Ramos (cell line): Measurements from ENCODE around the gene IQSEC1.

Source experiments
- in situ Hi-C: fragments of 300-500 bp; cut with MboI; formaldehyde crosslinking; loops from one replicate; pipeline ENCODE4 v1.14.3; 2022; ENCODE audit warnings: low sequenced_read_pairs; ENCODE audit not compliant: unreplicated experiment

Gene IQSEC1

DNA sequence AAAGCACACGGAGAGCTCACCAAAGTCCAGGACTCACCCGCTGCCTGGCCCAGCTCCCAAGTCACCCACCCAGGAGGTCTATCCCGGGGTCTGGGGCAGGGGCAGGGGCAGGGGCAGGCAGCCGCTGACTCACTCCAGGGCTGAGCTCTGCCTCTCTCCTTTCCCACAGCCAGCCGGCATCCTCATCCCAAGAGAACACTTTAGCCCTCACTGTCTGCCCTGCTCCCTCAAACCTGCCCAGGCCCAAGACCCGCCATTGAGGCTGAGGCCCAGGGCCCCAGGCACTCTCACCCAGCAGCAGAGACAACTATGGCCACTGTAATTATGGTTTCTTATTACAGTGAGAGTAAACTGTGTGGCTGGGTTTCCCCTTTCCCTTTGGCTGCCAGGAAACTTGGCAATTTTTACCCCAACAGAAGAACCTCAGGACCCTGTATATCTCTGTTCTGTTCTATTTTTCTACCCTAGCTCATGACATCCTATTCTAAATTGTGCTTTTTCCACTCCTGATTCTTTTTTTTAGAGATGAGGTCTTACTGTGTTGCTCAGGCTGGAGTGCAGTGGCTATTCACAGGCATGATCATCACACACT lies 53.0 kb downstream of the IQSEC1 start:
- in situ Hi-C loops: no loop called here

DNA sequence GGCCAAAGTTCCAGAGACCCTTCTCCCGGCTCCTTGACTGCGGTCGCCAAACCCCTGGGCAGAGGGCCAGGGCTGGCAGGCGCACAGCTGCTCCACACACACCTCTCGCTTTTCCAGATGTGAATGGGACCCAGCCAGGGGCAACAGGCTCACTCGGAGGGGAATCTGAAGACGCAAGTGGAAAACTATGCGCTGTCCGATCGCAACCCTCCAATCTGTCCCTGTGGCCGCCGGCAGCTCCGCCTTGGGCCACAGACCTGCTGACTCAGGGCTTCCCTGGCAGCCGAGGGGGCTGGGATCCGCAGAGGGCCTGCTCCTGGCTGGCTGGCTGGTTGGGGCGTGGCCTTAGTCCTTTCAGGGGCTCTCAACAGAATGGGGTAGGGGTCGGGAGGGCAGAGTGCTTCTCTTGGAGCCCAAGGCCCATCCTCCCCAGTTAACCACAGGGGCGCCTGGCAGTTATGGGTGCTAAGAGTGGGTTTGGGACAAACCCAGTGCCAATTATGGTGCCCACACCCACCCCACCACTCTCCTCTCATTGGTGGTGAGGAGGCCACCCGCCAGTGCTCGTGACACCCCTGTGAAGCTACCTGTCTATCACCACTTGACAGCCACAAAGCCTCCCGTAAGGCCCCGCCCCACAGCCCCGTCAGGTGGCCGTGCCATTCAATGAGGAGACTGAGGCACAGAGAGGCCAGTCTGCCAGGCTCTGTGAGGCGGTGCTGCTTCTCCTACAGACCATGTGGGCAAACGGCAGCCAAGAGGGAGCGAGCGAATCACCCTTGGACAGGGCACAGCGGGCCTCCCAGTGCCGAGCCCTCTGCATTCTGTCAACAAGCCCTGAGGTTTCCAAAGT lies 53.8 kb downstream of the IQSEC1 start:
- in situ Hi-C loops: loop anchor here (5.0 kb wide), 1 partner anchor 63 kb away; no protein-coding TSS in a partner anchor

DNA sequence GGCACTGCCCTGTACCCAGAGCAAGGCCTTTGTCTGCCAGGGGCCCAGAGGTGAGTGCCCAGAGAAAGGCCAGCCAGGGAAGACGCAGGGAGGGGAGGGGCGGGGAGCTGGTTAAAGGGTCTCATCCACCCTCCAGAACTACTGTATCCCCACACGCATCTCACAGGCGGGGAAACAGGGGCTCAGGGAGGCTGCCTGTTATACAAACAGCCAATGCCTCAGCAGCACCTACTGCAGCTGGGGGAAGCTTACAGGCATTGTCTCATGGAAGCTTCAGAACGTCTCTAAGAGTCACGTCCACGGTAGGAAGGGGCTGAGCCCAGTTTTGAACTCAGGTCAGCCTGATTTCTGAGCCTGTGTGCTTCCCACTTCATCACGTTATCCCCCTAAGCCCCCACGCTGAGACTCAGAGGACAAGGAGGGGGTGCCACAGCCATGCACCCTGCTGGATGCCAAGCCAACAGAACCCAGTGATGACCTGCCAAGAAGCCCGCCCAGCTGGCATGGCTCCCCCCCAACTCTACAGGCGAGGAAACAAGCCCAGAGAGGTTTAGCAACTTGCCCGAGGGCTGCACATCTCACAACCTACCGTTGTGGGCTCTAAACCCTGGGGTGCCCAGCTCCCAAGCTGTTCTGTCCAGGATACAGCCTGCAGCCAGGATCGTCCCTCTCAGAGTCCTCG lies 54.5 kb downstream of the IQSEC1 start:
- in situ Hi-C loops: loop anchor here (5.0 kb wide), 1 partner anchor 64 kb away; no protein-coding TSS in a partner anchor

DNA sequence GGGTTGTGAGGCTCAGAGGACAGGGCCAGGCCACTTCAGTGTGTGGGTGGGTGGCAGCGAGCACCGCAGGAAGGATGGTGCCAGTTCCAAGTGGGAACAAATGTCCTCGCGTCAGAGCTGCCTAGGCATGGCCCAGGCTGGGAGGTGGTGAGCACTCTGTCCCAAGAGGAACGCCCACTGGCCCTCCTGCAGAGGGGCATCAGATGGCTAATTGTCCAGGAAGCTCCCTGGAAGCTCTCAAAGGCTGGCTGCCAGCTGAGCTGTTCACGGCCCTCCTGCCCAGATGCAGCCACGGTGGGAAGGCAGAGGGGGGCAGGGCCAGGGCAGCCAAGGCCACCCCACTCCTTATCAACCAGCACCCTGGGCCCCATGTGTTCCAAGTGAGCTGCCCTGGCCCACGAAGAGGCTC lies 55.2 kb downstream of the IQSEC1 start:
- in situ Hi-C loops: loop anchor here (5.0 kb wide), 1 partner anchor 64 kb away; no protein-coding TSS in a partner anchor

DNA sequence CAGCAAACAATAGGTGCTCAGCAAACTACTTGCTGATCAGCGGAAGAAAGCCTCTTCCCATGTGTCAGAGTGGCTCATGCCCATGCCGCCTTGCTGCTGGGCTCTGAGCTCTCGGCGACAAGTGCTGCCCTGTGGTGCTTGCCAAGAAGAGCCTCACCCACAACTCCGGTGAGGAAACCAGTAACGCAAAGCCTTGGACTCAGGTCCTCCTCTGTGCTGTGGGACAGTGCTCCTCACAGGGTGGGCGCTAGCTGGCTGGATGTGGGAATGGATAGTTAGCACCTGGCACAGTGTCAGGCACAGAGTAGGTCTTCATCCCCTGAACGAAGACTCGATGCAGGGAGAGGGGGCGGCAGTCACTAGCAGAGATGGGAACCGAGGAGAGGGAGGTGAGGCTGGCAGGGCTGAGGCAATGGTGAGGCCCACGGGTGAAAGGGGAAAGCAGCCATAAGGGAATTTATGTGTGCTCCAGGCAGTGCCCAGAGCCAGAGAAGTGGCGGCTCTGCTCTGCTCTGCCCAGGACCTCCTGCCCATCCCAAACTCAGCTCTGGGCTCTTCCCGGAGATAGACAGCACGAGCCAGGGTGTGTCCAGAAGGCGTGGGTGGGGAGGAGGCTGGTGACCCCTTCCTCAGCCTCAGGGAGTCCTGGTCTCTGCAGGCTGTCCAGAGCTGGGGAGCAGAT lies 55.7 kb downstream of the IQSEC1 start:
- in situ Hi-C loops: loop anchor here (5.0 kb wide), 1 partner anchor 65 kb away; no protein-coding TSS in a partner anchor

DNA sequence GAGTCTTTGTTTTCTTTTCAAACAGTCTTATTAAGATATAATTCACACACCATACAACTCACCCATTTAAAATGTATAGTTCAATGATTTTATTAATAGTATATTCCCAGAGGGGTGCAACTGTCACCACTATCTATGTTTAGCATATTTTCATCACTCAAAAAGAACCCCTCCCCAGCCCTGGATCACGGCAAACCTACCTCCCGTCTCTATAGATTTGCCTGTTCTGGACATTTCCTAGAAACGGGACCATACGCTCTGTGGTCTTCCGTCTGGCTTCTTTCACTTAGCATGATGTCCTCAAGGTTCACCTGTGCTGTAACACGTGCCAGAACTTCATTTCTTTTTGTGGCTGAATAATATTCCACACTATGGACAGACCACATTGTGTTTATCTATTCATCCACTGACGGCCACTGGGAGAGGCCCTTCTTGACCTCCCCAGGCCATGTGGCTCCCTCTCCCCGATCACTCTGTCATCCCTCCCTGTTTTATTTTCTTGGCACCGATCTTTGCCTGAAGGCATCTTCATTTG lies 56.4 kb downstream of the IQSEC1 start:
- in situ Hi-C loops: loop anchor here (5.0 kb wide), 1 partner anchor 66 kb away; no protein-coding TSS in a partner anchor

DNA sequence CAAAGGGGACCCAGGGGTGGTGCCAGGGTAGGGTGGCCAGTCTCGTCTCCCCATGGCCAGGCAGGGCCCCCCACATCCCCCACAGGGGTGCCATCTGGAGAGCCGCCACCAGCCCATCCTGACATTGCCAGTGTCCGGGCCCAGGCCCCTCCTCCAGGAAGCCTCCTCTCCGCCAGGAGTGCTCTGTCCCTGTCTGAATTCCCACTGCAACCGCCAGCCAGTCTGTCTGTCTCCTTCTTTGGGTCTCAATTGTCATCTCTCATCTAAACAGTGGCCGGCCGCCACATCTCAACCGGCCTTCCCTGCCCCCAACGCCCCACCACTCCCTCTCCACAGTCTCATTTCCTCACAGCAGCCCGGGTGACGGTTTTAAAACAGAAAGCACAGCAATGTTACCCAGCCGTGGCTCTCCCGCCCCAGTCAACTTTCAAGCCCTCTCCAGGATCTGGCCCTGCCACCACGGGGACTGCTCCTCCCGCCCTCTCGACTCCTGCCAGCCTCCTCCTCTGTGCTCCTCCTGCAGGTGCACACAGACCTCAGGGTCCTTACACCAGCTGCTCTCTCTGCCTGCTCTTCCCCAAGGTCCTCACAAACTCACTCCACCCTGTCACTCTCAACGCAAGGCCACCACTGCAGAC lies 57.0 kb downstream of the IQSEC1 start:
- in situ Hi-C loops: loop anchor here (5.0 kb wide), 1 partner anchor 66 kb away; no protein-coding TSS in a partner anchor

DNA sequence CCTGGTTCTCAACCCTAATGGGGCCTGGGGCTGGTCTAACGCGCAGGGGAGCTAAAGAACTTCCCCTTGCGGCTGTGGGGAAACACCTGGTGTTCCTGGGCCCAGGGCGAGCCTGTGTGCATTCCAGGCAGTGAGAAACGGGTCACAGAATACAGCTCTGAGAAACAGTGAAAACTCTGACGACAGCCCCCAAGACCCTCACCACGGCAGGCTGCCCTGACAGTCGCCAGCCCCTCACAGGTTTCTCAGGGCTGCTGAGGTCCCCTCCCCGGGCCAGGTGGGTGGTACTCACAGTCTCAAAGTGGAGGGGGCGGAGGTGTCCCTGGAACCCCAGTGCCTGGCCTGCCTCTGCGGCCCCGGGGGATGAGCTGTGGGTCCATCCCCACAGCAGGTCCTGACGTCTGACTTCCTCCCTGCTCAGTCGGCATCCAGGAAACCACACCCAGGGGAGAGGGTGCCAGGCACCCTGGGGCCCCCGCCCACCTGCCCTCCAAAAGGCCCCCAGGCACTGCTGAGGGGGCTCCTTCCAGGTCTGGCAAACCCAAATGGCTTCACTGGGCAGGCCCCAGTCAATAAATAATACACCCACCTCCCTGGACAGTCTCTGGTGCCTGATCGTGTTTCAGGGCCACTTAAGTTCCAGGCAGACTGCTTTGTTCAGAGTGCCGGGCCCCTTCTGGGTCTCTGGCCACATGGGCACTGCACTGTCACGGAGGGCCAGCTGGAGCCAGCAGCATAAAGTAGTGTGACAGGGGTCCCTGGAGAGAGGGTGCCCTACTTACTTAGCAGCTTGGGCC lies 57.7 kb downstream of the IQSEC1 start:
- in situ Hi-C loops: loop anchor here (5.0 kb wide), 1 partner anchor 67 kb away; no protein-coding TSS in a partner anchor

DNA sequence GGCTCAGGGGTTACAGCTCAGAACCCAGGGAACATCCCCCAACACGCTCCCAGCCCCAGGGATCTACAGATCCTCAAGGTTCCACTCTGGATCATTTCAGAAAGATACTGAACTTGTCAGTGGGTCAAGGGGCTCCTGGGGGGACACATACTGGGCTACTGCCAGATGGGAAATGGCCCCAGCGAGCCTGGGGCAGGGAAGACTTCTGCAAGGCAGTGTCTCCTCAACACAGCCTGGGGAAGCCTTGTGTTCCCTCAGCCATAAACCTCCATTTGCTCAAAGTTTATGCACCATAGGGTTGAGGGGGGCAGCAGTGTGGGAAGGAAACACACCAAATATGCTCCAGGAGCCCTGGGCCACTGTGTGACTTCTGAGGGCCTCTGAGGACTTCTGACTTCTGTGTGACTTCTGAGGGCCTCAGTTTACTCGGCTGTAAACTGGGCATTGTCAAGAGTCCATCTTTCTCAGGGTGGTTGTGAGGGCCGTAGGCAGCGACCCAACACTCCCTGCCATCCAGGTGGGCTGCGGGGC lies 58.4 kb downstream of the IQSEC1 start:
- in situ Hi-C loops: loop anchor here (5.0 kb wide), 1 partner anchor 67 kb away; no protein-coding TSS in a partner anchor

DNA sequence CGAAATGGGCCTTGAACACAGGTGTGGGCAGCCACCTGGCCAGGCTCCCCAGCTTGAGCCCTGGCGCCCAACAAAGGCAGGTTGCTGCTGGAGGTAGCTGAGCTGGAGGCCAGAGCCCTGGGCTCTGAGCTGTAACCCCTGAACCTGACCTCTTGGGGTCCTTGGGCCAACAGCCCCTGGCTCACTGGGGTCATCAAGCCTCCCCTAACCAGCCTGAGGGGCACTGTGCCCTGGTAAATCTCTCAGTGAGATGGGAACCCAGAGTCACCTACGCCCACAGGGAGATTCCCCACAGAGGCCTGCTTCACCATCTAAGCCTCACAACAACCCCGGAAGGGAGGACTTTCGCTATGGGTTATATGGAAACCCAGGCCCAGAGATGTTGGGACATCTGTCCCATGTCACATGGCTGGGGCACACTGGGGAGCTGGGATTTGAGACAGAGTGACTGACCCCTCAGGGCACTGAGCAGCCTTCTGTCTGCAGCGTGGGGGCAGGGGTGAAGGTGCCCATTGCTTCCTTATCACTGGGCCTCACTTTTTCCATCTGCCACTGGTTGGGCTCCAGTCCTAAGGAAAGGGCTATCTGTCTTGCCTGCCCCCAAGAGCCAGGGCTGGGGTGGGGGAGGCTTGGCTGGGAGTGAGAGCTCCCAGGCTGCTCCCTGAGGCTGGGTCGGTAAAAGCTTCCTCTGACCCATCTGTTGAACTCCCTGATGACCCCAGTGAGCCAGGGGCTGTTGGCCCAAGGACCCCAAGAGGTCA lies 59.1 kb downstream of the IQSEC1 start:
- in situ Hi-C loops: no loop called here

DNA sequence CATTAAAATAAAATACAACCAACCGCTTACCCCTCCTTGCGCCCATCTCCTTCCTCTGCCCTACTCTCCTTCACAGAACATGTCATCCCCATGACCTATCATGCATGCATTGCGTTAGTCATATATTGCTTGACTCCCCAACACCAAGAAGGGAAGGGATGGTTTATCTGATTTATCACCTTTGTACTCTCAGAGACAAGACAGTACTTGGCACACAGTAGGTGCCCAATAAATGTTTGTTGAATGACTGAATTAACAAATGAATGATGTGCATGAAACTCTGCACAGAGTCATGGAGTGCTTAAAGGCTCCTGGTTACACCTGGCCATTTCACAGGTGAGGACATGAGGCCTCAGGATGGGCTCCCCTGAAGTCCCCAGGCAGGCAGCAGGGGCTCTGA lies 59.7 kb downstream of the IQSEC1 start:
- in situ Hi-C loops: no loop called here

DNA sequence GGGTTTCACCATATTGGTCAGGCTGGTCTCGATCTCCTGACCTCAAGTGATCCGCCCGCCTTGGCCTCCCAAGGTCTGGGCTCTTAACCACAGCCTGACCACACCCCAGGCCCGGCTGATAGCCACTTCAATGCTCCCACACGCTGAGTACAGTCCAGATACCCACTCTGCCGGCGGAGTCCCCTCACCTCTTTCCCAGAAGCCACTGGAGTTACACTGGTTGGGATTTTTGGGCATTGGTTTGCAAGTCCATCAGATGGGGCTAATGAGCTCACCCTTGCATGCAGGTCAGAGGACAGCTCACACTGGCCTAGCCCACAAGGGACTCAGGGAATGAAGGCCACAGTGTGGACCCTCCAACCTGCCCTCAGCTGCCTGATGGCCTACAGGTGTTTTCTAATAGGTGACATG lies 60.1 kb downstream of the IQSEC1 start:
- in situ Hi-C loops: no loop called here

DNA sequence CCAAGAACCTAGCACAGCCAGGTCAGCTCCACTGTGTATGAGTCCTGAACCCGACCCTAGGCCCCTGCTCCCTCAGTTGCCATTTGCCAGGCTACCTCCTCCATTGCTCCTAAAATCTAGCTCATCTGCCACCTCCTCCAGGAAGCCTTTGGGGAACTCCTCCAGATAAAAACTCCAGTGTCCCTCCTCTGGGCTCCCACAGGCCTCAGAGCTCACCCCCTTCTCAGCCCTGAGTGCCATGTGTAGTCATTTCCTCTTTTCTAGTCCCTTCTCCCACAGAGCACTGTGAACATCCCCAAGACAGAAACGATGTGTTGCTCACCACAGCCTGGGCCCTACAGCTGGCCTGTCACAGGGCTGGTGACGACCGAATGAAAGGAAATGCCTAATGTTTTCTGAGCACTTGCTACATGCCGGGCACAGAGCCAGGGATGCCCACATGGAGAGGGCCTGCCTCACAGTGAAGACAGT lies 61.0 kb downstream of the IQSEC1 start:
- in situ Hi-C loops: no loop called here

DNA sequence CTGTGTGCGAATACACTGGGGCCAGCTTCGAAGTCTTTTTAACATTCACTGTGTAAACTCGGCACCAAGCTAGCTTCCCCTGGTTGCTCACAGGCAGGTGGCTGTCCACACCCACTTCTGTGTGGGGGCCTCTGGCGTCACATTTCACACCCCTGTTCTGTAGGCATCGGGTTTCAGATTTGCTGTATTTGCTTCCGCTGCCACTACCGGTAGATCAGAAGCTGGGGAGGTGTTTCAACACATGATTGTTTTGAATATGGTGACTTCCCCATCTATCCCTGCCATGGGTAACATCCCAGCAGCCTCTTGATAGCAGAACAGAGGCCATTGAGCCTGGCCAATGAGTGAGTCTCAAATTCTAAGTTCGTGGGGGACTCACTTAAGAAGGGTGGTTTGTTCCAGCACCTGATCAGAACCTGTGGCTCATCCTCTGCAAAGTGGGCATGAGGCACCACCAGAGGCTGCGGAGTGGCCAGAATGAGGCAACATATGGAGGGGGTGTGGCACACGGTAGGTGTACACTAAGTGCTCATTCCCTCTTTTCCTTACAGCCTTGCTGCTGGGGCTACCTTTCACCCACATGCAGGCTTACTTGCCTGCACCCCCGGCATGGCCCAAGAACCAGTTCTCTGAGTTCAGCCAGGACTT lies 61.5 kb downstream of the IQSEC1 start:
- in situ Hi-C loops: no loop called here

DNA sequence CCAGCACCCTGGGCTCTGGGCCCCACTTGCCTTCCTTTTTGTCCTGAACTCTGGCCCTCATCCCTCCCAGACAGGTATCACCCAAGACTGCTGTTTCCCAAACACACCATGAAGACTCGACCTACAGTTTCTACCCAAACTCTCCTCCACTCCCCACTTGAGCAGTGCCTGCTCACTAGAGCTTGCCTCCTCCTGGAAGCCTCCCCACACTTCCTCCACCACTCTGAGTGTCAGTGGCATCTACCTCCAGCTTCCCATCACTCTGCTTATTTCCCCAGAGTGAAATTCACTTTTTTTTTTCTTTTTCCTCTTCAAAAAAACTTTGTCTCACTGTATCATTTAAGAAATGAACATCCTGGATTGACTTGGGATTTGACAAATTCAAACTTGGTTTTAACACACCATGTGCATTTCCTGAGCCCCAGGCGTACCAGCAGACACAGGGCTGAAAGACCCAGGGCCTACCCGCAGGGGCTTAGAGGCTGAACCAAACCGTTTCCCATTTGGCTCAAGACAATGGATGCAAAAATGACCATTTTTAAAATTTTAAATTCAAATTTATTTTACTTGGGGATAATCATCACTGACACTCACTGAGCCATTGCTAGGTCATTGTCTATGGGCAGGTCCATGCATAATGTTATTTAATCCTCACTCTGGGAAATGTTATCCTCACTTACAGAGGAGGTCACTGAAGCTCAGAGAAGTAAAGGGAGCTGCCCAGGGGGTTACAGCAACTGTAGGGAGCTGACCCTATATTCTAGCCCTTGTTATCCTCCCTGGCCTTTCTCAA lies 62.3 kb downstream of the IQSEC1 start:
- in situ Hi-C loops: no loop called here

DNA sequence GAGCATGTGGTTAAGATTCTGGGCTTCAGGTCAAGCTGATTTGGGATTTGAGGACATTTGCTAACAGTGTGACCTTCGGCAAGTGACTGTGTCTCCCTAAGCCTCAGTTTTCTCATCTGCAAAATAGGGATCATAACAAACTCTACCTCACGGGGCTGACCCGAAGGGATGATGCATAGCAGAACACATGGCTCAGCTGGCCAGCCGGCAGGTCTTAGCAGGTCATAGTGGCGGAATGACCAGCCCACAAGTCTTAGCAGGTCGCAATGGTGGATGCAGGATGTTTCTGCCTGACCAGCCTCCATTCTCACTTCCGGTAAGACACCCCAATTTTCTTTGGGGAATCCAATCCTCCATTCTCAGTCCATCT lies 63.3 kb downstream of the IQSEC1 start:
- in situ Hi-C loops: no loop called here
